Activated T-cell treated with anti-CD3 and anti-CD28 coated beads, Interleukin-2, amount 50 U/mL, for 48 hours (primary cell): Measurements from ENCODE around the gene CDH13.
A peak's percentile ranks its signal among the peaks of the same experiment; 100 is the strongest.

Experiments used
- DNase-seq, 2 experiments: peaks; one replicate each; pipeline ENCODE4 v3.0.0-alpha.2; 2020

The CDH13 gene

DNA sequence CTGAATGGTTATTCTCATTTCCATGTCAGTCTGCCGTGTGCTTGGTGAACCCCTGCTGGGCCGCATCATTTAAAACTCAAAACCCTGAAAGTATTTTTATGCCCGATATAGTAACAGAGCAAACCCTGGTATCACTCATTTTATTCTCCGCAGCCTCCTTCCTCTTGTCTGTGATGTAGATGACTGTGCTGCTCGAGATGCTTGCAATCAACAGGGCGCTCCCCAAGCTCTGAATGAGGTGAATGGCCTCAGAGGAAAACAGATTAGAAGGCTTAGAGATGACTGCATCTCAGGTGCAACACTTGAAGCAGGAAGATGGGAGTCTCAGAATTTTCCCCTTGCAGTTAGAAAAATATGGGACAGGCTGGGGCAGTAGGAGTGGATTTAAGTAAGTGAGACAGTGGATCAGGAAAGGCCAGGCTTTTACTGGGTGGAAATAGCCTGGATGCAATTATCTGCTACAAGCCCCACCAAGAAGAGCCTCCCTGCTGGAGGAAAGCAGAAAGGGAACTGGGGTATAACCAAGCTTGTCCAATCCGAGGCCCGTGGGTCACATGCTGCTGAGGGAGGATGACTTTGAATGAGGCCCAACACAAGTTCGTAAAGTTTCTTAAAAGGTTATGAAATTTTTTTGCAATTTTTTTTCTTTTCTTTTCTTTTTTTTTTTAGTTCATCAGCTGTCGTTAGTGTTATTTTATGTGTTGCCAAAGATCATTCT lies 166.9 kb downstream of the CDH13 start:
- DNase-seq, result no peak

DNA sequence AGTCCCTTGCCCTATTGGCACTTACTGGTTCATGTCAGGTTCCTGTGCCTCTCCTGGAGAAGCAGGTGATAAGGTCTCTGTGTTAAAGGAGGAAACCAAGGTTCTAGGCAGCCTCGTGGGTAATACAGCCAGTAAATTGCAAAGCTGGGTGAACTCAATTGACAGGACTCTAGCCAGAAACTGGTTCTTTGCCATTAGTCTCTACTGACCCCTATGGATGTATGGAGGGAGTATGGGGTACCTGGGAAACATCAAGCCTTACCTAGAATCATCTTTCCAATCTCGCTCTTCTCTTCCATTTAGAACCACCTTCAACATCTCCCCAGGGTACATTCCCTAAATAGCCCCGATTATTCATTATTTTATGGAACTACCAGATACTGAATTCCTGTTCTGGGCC lies 169.3 kb downstream of the CDH13 start:
- DNase-seq, result no peak

GRCh38 chr16:82801361-82801760 lies 174.6 kb downstream of the CDH13 start:
- peak; percentile 20 to 29 for DNase-seq

- no peak for DNase-seq
These were observed 179.1 kb downstream of the CDH13 start for GRCh38 chr16:82805866-82806265.

DNA sequence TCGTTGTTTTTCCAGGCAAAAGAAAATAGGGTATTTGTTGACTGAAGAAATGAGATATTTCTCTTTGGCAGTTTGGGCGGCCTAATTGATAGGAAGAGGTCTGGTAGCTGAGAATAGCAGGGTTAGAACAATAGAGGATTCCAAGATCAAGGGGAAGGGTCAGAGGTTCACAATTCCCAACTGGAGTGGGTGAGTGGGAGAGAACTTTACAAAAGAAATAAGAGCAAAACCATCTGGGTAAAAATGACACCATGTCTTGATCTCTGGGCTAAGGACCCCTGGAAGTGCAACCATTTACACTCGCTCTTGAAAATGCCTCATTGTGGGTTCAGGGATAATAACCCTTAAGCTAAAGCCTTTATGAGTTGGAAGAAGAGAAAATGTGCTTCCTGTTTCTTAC lies 180.5 kb downstream of the CDH13 start:
- no peak for DNase-seq

DNA sequence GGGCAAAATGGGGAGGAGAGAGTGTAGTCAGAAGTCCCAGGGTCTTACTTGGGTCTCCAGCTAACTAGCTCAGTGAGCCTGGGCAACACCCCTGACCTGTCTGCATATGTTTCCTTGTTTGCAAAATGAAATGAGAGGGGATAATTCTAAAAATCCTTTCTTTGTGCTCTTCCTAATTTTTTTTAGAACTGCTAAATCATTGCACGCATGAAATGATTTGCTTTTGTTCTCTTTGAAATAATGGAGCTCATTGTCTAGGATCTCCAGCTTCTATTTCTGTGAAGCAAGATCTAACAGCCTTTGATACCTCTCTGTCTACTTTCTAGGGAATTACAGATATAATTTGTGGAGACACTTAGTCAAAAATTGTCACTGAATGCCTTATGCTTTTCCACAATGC lies 181.3 kb downstream of the CDH13 start:
- DNase-seq, result no peak

- DNase-seq, result no peak
These were observed 183.3 kb downstream of the CDH13 start for GRCh38 chr16:82810077-82810476.

- DNase-seq, result no peak
These were observed 187.3 kb downstream of the CDH13 start for GRCh38 chr16:82814059-82814458.

- no peak for DNase-seq
These were observed 192.5 kb downstream of the CDH13 start for GRCh38 chr16:82819286-82819685.

GRCh38 chr16:82820855-82821254 lies 194.1 kb downstream of the CDH13 start:
- no peak for DNase-seq

- DNase-seq, result no peak
These were observed 197.6 kb downstream of the CDH13 start for GRCh38 chr16:82824408-82824807.

DNA sequence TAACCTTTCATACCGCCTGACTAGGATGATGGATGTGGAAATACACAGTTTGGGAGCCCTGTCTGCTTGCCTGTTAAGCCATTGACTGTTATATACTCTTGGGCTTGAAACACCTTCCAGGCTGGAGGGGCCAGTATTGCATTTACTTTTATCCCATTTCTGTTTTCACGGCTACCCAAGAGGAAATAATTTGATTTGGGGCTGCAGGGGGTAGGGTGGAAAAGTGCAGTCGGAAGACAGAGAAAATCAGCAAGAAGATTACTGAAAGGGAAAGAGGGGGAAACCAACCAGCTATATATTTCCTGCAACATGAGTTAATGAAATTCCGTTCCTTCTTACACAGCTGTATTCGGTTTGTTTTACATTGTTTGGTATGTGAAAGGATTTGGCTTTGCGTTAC lies 202.5 kb downstream of the CDH13 start:
- DNase-seq, result no peak

DNA sequence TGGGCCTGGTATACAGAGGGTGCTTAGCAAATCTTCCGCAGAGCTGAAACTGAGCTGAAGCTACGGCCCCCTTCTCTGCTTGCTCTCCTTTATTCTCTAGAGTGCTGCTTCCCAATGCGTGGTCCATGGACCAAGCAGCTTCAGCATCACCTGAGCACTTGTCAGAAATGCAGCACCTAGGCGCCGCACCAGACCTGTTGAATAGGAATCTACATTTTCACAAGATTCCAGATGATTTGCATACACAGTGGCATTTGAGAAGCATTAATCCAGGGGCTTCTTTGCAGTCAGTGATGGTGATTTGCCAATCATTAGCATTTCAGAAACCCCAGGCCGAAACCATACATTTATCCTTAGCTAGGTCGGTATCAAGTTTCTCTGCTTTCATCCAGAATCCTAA lies 204.2 kb downstream of the CDH13 start:
- no peak for DNase-seq

DNA sequence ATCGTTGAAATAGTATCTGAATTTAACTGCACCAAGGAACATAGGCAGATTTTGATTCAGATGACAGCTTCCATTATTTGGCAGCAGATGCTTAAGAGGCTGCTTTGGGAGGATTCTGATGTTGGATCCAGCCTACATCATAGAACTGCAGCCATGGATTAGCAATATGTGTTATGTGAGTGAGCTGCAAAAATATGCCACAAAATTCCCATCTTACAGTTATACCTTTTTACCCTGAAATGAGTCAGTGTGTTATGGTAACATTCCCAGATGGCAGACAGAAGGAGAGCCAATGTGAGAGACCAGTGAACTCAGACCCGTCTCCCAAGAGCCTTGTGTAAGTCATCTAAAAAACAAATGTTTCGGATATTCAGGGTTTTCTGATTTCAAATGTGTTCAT lies 206.1 kb downstream of the CDH13 start:
- DNase-seq, result no peak

GRCh38 chr16:82833378-82833993 lies 206.7 kb downstream of the CDH13 start:
- no peak for DNase-seq

- no peak for DNase-seq
These were observed 207.5 kb downstream of the CDH13 start for GRCh38 chr16:82834151-82834815.

DNA sequence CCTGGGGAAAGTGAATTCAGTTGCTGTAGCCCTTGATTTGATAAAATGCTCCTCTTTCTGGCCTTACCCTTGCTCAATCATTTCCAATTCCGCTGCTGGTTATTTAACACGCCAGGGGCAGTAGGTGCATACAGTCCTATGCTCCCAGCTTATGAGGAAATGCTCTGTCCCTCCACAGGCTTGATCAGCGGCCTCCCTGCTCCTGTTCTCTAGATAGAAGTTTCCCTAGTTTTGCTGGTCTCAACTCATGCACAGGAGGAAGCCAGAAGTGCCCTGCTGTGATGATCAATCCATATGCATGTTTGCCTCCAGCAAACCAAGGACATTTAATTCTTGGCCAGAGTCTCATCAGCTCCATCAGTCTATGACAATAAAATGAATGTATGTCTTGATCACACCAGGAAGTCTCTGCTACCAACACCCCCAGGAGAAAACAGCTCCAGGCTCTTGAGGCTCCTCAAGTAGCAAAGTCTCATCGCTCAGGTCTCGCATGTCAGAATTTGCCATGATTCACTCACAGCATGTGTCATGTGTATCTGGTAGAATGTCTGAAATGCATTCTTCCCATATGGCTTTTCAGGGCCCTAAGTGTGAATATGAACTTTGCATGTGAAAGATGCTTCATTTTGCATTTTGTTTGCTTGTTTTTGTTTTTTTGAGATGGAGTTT lies 208.9 kb downstream of the CDH13 start:
- DNase-seq, result no peak

GRCh38 chr16:82841108-82841507 lies 214.3 kb downstream of the CDH13 start:
- DNase-seq, result no peak

DNA sequence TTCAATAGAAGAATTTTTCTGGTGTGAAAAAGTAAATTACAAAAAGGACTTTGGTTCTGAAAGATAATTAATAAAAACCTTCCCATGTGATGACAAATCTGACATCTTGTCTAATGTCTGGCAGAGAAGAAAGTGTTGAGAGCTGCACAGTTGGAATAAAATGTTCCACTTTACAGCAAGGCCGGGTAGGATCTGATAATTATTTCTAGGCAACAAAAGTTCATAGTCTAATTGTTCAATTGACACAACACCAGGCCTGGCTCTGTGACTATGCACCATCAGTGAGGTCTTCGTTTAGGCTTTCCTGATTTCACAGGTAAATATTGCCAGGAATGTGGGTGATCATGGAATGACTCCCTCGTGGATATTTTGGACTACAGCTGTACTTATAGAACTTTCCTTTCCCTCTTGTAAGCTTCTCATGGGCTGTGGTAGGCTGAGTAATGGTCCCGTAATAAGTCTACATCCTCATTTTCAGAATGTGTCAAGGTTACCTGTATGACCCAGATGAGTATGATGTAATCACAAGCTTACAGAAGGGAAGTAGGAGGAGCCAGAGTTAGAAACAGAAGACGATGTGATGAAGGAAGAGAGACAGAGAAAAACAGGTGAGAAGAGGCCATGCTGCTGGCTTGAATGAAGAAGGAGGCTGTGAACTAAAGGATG lies 217.0 kb downstream of the CDH13 start:
- DNase-seq, result no peak

GRCh38 chr16:82845116-82845515 lies 218.3 kb downstream of the CDH13 start:
- DNase-seq, result no peak

DNA sequence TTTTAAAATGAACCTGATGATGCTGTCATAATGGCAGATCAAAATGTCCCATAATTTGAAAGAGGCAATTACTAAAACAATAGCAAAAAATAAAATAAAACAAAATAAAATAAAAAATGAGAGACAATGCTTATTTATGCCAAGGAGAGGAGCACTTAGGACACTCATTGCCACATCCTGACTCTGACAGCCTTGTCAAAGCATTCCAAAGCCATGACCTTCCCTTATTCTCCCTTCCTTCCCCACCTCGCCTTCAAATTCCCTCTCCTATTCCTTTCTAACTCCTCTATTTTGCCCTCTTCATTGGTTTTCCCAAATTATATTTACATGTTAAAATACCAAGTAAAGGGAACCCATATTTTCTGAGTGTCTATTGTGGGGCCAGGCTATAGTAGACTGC lies 220.0 kb downstream of the CDH13 start:
- DNase-seq, result no peak

- DNase-seq, result no peak
These were observed 221.2 kb downstream of the CDH13 start for GRCh38 chr16:82848013-82848412.

DNA sequence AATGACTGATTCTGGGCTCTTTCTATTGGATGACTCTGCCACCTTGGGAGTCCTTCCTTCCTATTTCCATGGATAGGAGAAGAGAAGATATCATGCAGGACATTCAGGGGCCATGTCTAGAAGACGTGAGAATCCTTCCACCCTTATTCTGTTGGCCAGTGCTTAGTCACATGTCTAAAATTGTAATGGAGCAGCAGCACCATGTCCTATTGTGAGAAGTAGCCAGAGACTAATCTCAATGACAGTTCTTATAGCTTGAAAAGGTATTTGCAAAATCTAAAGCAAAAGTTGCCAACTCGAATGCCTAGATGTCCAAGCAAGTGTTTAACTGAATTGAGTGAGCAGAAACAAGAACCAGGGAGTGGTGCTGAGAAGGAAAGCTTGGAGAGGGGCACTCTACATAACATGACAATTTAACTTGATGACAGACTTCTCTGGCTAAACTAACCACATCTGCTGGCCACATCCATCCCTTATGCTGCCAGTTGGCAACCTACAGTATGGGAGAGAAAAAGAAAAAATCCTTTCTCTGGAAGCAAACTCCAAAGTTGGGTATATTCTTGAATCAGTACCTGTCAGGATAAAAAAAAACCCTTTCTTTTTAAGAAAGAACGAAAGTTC lies 225.7 kb downstream of the CDH13 start:
- DNase-seq, result no peak
